Upper lobe of right lung (tissue), 1 donor: ENCODE measurements around the gene KCNIP1. TPM values are rescaled to one million over a fixed set of nuclear protein-coding genes. Genes with fewer than 3 reads are reported as not detected.
"Not testable (repeated sequence)": the region's sequence is repeated elsewhere in the genome, so short reads cannot be mapped to it uniquely, and the experiment has no call there.

Source experiments
- ATAC-seq: fragments of 200-7000 bp; cut with Tn5 transposase; one replicate; pipeline ENCODE4 v1.9.1; 2020; ENCODE audit warnings: mild to moderate bottlenecking, moderate library complexity
- DNase-seq: peaks from one replicate; pipeline ENCODE4 v3.0.0-alpha.2; 2020
- H3K27ac ChIP-seq: fragments of 200-600 bp; one replicate; pipeline ENCODE4 v1.8.0; 2022
- H3K27me3 ChIP-seq: fragments of 200-600 bp; one replicate; pipeline ENCODE4 v1.8.0; 2022; ENCODE audit warnings: mild to moderate bottlenecking
- H3K36me3 ChIP-seq: fragments of 200-600 bp; one replicate; pipeline ENCODE4 v1.8.0; 2022
- H3K4me1 ChIP-seq: fragments of 200-600 bp; one replicate; pipeline ENCODE4 v1.8.0; 2022
- H3K4me3 ChIP-seq: fragments of 200-600 bp; one replicate; pipeline ENCODE4 v1.8.0; 2022; ENCODE audit warnings: mild to moderate bottlenecking
- H3K9me3 ChIP-seq: fragments of 200-600 bp; one replicate; pipeline ENCODE4 v1.8.0; 2022
- intact Hi-C: fragments of 100-400 bp; cut with DNase I; formaldehyde crosslinking; loops from one replicate; pipeline ENCODE4 v1.11.0; 2022
- total RNA-seq: library from RNA; stranded (reverse); fragmentation: NEBNext Ultra II Directional; extraction: Animal tissue kit (Norgen Biotek cat#: 25700); gene quantifications from one replicate; pipeline ENCODE4 v1.2.1, GENCODE V29; 2021
- TF ChIP-seq, protein P1 (sequence below): fragments of 200-600 bp; IDR thresholded peaks from one replicate; pipeline ENCODE4 v1.8.0; 2022; ENCODE audit warnings: antibody characterized with exemption
- donor health status: DM: no; HTN: yes; CAD: no; lungs with severe emphysema.

The KCNIP1 gene
- total RNA-seq, 1 donor from 2014 or later: 2.7 TPM

DNA sequence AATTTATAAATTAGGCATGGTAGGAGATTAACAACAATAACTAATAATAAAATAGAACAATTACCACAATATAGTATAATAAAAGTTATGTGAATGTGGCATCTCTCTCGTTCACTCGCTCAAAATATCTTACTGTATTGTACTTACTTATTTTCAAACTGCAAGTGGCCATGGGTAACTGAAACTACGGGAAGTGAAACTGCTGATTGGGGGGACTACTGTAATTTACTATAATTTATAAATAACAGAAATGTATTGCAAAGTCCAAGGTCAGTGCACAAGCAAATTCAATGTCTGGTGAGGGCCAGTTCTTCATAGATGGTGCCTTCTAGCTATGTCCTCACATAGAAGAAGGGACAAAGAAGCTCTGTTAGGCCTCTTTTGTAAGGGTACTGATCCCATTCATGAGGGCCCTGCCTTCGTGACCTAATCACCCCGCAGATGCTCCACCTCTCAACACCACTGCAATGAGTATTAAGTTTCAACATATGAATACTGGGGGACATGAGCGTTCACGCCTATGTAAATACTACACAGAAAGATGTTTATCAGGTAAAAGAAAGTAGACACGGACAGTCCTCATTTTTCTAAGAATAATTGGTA is 39.0 kb downstream of the KCNIP1 start:
- TF ChIP-seq, protein P1, sequence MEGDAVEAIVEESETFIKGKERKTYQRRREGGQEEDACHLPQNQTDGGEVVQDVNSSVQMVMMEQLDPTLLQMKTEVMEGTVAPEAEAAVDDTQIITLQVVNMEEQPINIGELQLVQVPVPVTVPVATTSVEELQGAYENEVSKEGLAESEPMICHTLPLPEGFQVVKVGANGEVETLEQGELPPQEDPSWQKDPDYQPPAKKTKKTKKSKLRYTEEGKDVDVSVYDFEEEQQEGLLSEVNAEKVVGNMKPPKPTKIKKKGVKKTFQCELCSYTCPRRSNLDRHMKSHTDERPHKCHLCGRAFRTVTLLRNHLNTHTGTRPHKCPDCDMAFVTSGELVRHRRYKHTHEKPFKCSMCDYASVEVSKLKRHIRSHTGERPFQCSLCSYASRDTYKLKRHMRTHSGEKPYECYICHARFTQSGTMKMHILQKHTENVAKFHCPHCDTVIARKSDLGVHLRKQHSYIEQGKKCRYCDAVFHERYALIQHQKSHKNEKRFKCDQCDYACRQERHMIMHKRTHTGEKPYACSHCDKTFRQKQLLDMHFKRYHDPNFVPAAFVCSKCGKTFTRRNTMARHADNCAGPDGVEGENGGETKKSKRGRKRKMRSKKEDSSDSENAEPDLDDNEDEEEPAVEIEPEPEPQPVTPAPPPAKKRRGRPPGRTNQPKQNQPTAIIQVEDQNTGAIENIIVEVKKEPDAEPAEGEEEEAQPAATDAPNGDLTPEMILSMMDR: no peak
- intact Hi-C loops: no loop called here

DNA sequence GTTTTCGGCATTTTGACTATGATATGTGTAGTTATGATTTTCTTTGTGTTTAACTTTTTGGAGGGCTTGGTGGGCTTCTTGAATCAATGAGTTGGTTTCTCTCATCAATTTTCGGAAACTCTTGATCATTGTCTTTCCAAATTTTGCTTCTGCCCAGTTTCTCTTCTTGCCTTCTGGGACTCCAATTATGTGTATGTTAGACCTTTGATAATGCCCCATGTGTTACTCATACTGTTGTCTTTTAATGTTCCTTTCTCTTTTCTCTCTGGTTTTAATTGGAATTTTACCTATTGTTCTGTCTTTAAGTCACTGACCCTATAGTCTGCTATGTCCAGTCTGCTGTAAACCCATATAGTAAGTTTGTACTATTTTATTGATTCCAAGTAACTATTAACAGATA is 41.5 kb downstream of the KCNIP1 start:
- ATAC-seq: no peak
- intact Hi-C loops: no loop called here
- TF ChIP-seq, protein P1: no peak
- Histone ChIP-seq H3K4me1 (no peaks in the 10 kb centered on the region), H3K9me3 (no peaks in the 10 kb centered on the region), H3K27me3 (no peaks in the 10 kb centered on the region), H3K4me3 (no peak overlapping the region), H3K27ac (no peak overlapping the region), H3K36me3 (no peaks in the 10 kb centered on the region)
- no peak for DNase-seq

More for the DNA sequence above, 39.0 kb downstream of the KCNIP1 start:
- ATAC-seq: no peak
- DNase-seq: no peak
- Histone ChIP-seq H3K27ac (no peak overlapping the region), H3K4me3 (no peak overlapping the region), H3K9me3 (no peaks in the 10 kb centered on the region), H3K27me3 (no peaks in the 10 kb centered on the region), H3K4me1 (no peaks in the 10 kb centered on the region), H3K36me3 (no peaks in the 10 kb centered on the region)

DNA sequence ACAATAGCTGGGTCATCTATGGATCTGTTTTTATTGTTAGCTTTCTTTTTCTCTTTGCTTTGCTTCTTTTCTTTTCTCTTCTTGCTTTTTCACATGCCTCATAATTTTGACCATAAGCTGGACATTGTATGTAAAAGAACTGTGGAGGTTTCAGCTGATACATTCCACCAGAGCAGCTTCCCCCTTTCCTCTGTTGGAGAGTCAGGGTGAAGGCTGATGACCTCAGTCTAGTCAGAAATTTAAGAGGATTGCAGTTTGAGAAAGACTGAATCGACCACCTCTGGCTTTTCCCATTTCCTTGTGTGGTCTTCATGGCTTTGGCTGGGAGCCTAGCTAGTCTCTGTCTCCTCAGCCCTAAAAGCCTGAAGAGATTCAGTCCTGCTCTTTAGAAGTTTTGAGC is 42.0 kb downstream of the KCNIP1 start:
- ATAC-seq (no peak), DNase-seq (no peak)
- TF ChIP-seq, protein P1: no peak
- Histone ChIP-seq H3K27me3 (no peaks in the 10 kb centered on the region), H3K36me3 (no peaks in the 10 kb centered on the region), H3K4me1 (no peaks in the 10 kb centered on the region), H3K4me3 (no peak overlapping the region), H3K9me3 (no peaks in the 10 kb centered on the region), H3K27ac (no peak overlapping the region)
- intact Hi-C loops: no loop called here

DNA sequence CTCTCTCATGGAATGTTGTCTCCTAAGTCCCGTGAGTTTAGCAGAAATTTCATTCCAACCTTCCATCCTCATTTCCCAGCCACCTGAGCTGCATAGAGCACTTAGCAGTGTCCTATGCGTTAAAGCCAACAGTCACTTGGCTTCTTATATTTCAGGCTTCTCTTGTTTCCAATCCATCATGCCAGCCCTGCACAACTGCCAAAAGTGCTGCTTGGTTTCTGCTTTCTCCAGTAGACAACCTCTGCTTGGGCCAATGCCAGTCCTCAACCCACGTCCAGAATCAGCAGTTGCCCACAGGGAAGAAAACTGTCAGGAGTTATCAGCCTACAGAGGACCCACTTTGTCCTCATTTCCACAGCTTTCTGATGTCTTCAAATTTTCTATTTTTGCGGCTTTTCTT is 42.5 kb downstream of the KCNIP1 start:
- no peaks in the 10 kb centered on the region for H3K9me3 ChIP-seq
- intact Hi-C loops: no loop called here
- DNase-seq: no peak
- TF ChIP-seq, protein P1: no peak
- no peaks in the 10 kb centered on the region for H3K27me3 ChIP-seq
- no peak overlapping the region for H3K27ac ChIP-seq
- no peaks in the 10 kb centered on the region for H3K4me1 ChIP-seq
- H3K4me3 ChIP-seq: no peak overlapping the region
- no peaks in the 10 kb centered on the region for H3K36me3 ChIP-seq
- ATAC-seq: no peak

DNA sequence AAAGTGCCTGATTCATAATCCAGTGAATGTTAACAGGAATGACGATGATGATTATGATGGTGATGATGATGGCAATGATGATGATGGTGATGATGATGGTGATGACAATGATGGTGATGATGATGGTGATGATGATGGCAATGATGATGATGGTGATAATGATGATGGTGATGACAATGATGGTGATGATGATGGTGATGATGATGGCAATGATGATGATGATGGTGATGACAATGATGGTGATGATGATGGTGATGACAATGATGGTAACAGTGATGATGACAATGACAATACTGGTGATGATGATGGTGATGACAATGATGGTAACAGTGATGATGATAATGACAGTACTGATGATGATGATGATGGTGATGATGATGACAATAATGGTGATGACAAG is 46.6 kb downstream of the KCNIP1 start:
- DNase-seq, H3K4me1 ChIP-seq, H3K9me3 ChIP-seq, H3K4me3 ChIP-seq, ATAC-seq, H3K27me3 ChIP-seq, H3K27ac ChIP-seq, H3K36me3 ChIP-seq, intact Hi-C loops: not testable (repeated sequence)

DNA sequence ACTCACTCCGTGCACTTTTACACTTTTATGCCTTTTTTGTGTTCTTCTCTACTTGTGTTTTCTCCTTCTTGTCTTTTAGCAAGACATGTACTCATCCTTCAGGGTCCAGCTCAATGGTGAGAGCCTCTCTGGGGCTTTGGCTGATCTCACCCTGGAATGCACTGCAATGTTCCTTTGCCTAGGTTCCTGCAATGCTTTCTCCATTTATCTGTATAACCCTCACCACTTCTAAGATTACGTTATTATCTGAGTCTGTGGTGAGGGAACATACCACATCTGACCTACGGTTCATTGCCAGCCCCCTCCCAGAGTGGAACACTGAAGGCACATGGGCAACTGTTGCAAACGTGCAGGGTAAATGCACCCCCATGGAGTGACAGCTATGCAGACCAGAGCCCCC is 47.3 kb downstream of the KCNIP1 start:
- TF ChIP-seq, protein P1: no peak
- no peak overlapping the region for H3K4me3 ChIP-seq
- DNase-seq (no peak), ATAC-seq (no peak)
- no peaks in the 10 kb centered on the region for H3K9me3 ChIP-seq
- no peaks in the 10 kb centered on the region for H3K36me3 ChIP-seq
- H3K27ac ChIP-seq: no peak overlapping the region
- intact Hi-C loops: no loop called here
- H3K27me3 ChIP-seq: no peaks in the 10 kb centered on the region
- no peaks in the 10 kb centered on the region for H3K4me1 ChIP-seq
